Stimulated activated CD4-positive, alpha-beta T cell treated with anti-CD3 and anti-CD28 coated beads, TNF-alpha, amount 100 ng/mL, for 4 hours (primary cell): ENCODE results near the gene LYPD4.
"Not testable (repeated sequence)": the region's sequence is repeated elsewhere in the genome, so short reads cannot be mapped to it uniquely, and the experiment has no call there.

Experiments used
- DNase-seq, 3 experiments: peaks; one replicate each; pipeline ENCODE4 v3.0.0-alpha.2; 2020; ENCODE audit warnings: low read depth in 3 of 3

LYPD4 gene

GRCh38 chr19:41801031-41801430, 43.5 kb downstream of the LYPD4 start:
- no peak for DNase-seq

- no peak for DNase-seq
Observed at GRCh38 chr19:41799444-41800000, 45.0 kb downstream of the LYPD4 start.

- no peak for DNase-seq
Observed at GRCh38 chr19:41796901-41797300, 47.6 kb downstream of the LYPD4 start.

GRCh38 chr19:41796362-41796761, 48.1 kb downstream of the LYPD4 start, which contains the start of gene CEACAM3:
Gene CEACAM3, plus strand, starts transcription at chr19:41796587. Its CDS starts 91 bp downstream, at chr19:41796678.
- no peak for DNase-seq

GRCh38 chr19:41795031-41795461, 49.4 kb downstream of the LYPD4 start:
- peak; percentile 11 to 48 (median 35) for DNase-seq

GRCh38 chr19:41793414-41793727, 51.1 kb downstream of the LYPD4 start:
- DNase-seq = no peak

- peak; percentile 6 to 17 (median 16) for DNase-seq
Observed at GRCh38 chr19:41792513-41793413, 51.7 kb downstream of the LYPD4 start.

- not testable (repeated sequence) for DNase-seq
Observed at GRCh38 chr19:41789053-41789452, 55.4 kb downstream of the LYPD4 start.

- DNase-seq = not testable (repeated sequence)
Observed at GRCh38 chr19:41788518-41788917, 56.0 kb downstream of the LYPD4 start.
